ENCODE results near the gene FKBP1A. TPM values are rescaled to one million over a fixed set of nuclear protein-coding genes. Genes with fewer than 3 reads are reported as not detected.

Gene FKBP1A
- total and polyA plus RNA-seq, 2 donors (not counting 3 experiments of a cell fraction or from before 2014, with no cell fraction given) = 968 to 1,972 TPM

DNA sequence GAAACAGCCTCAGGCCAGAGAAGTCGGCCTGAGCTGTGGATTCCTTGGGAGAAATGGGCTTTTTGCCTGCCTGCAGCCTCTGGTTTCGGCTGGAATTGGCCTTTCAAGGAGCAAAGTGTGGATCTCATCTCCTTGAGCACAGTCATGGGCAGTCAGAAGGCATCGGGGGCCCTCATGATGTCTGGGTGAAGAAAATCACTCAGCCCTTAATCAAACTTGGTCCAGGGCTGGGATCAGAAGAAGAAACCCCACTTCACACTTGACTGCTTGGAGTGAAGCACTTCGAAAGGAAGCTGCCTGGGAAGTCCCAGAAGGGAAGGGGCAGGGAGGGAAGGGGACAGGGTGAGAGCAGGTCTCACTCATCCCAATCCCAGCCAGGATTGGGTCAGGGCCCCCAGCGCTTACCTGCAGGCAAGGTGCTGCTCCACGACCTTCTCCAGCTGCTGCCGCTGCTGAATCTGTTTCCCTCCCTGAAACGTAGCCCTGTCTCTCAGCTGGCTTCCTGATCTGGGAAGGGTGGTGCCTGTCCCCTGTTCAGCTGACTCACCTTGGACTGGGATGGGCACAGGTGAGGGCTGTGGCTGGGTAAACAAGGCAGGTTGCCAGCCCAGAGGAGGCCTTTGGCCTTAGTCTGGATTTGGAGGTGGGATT, 64.0 kb downstream of the FKBP1A start, which contains the start of gene SDCBP2:
Gene SDCBP2, minus strand, starts transcription at position 460 of the 651 bp plus-strand sequence. CDS start 8,723 bp downstream, outside the sequence.
- FAIRE-seq = no peak
- dilution Hi-C loops (cut with MboI; ENCODE audit: extremely low pct_ligation_motif_present, low sequenced_read_pairs) = no loop called here
- H3K4me3 ChIP-seq (replicated peaks in 1 of 3; ENCODE audit: insufficient read depth in 1 of 3, low read depth in 1 of 3, low read length in 3 of 3) = no peak within 1 kb of the TSS
- POLR2A ChIA-PET = interaction anchor here (1.1 kb wide), 1 partner anchor 55 kb away, joined by 3 read pairs; no protein-coding TSS in a partner anchor
- H3K79me2 ChIP-seq (ENCODE audit: control insufficient read depth, insufficient read depth, low read length) = peaks cover 28% of the 10 kb centered on the region
- H3K4me1 ChIP-seq (ENCODE audit: control insufficient read depth, extremely low read depth, insufficient read depth, low read length) = peaks cover 75% of the 10 kb centered on the region
- H3K9ac ChIP-seq (replicated peaks; ENCODE audit: extremely low read depth, insufficient read depth, low read length) = no peak within 1 kb of the TSS
- H3K9me3 ChIP-seq (replicated peaks; ENCODE audit: control insufficient read depth, insufficient read depth, low read length) = no peaks in the 10 kb centered on the region
- intact Hi-C loops (cut with micrococcal nuclease) = no loop called here
- H3K4me2 ChIP-seq (ENCODE audit: insufficient read depth, low read length) = no peak within 1 kb of the TSS
- BruUV-seq (replicated peaks) = no TSS peak
- no peak within 1 kb of the TSS for H2AFZ ChIP-seq (ENCODE audit: low read depth, low read length)
- CTCF ChIA-PET = interaction anchor here (1.2 to 2.4 kb wide), 4 partner anchors 13 to 175 kb away, joined by 4 to 6 read pairs (median 5); no protein-coding TSS in a partner anchor
- no peaks in the 10 kb centered on the region for H3K27me3 ChIP-seq (ENCODE audit: control insufficient read depth in 2 of 2, insufficient read depth in 2 of 2, low read length in 2 of 2)
- no peaks in the 10 kb centered on the region for H3K36me3 ChIP-seq (ENCODE audit: control insufficient read depth in 2 of 2, extremely low read depth in 1 of 2, insufficient read depth in 2 of 2, low read length in 2 of 2)
- no peak for DNase-seq (ENCODE audit: low read depth, low spot score)
- no peaks in the 10 kb centered on the region for H3K9me1 ChIP-seq (replicated peaks; ENCODE audit: control insufficient read depth, extremely low read depth, insufficient read depth, low read length)
- no peak for TF ChIP-seq MYC (IDR thresholded peaks at IDR 0.05; ENCODE audit: low read depth, low read length)
- TF ChIP-seq EZH2 (IDR thresholded peaks at IDR 0.05; ENCODE audit: borderline replicate concordance, low read depth, low read length, severe bottlenecking) = no peak
- TF ChIP-seq POLR2A (IDR thresholded peaks at IDR 0.05; ENCODE audit: low read depth, low read length) = no peak
- TF ChIP-seq, protein P1, sequence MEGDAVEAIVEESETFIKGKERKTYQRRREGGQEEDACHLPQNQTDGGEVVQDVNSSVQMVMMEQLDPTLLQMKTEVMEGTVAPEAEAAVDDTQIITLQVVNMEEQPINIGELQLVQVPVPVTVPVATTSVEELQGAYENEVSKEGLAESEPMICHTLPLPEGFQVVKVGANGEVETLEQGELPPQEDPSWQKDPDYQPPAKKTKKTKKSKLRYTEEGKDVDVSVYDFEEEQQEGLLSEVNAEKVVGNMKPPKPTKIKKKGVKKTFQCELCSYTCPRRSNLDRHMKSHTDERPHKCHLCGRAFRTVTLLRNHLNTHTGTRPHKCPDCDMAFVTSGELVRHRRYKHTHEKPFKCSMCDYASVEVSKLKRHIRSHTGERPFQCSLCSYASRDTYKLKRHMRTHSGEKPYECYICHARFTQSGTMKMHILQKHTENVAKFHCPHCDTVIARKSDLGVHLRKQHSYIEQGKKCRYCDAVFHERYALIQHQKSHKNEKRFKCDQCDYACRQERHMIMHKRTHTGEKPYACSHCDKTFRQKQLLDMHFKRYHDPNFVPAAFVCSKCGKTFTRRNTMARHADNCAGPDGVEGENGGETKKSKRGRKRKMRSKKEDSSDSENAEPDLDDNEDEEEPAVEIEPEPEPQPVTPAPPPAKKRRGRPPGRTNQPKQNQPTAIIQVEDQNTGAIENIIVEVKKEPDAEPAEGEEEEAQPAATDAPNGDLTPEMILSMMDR (IDR thresholded peaks at IDR 0.05; ENCODE audit: extremely low read depth in 1 of 2, insufficient read depth in 1 of 2, low read depth in 1 of 2, low read length in 2 of 2) = no peak
- TF ChIP-seq POLR2AphosphoS5 (IDR thresholded peaks at IDR 0.05; ENCODE audit: insufficient read depth, low read depth, low read length) = no peak
- no peak for TF ChIP-seq JUN (IDR thresholded peaks at IDR 0.05; ENCODE audit: borderline replicate concordance, insufficient read depth, insufficient read length, low read depth)
- no peak for TF ChIP-seq FOS (IDR thresholded peaks at IDR 0.05; ENCODE audit: borderline replicate concordance, insufficient read depth, low read length)
- TF ChIP-seq MAX (IDR thresholded peaks at IDR 0.05; ENCODE audit: insufficient read depth, insufficient read length) = no peak
- no peak for TF ChIP-seq GATA2 (IDR thresholded peaks at IDR 0.05; ENCODE audit: insufficient read depth, insufficient read length, low read depth, low read length)
- H3K27ac ChIP-seq (ENCODE audit: insufficient read depth, low read depth, low read length) = peak within 1 kb of the TSS; percentile 40
- no peaks in the 10 kb centered on the region for H4K20me1 ChIP-seq (replicated peaks; ENCODE audit: control insufficient read depth, extremely low read depth, insufficient read depth, low read length)

Measured in endothelial cell of umbilical vein (primary cell).